ENCODE results near the gene ZNF879.
A peak's percentile ranks its signal among the peaks of the same experiment; 100 is the strongest.

Gene ZNF879

GRCh38 chr5:179055841-179056240, 32.2 kb downstream of the ZNF879 start:
- H3K4me3 ChIP-seq (ENCODE audit: low read depth, low read length): no peak overlapping the region
- TF ChIP-seq CTCF (IDR thresholded peaks at IDR 0.05; ENCODE audit: low read depth, low read length): no peak

GRCh38 chr5:179060116-179061008, 36.8 kb downstream of the ZNF879 start, which contains the start of gene ZNF354C:
ZNF354C (plus strand) TSS chr5:179060373; CDS start chr5:179062069, 1,696 bp downstream.
- no peak for TF ChIP-seq CTCF (IDR thresholded peaks at IDR 0.05; ENCODE audit: low read depth, low read length)
- H3K4me3 ChIP-seq (ENCODE audit: low read depth, low read length): peak within 1 kb of the TSS; percentile 84

GRCh38 chr5:179061025-179061424, 37.4 kb downstream of the ZNF879 start:
- peak overlapping the region; percentile 84 for H3K4me3 ChIP-seq (ENCODE audit: low read depth, low read length)
- no peak for TF ChIP-seq CTCF (IDR thresholded peaks at IDR 0.05; ENCODE audit: low read depth, low read length)

DNA sequence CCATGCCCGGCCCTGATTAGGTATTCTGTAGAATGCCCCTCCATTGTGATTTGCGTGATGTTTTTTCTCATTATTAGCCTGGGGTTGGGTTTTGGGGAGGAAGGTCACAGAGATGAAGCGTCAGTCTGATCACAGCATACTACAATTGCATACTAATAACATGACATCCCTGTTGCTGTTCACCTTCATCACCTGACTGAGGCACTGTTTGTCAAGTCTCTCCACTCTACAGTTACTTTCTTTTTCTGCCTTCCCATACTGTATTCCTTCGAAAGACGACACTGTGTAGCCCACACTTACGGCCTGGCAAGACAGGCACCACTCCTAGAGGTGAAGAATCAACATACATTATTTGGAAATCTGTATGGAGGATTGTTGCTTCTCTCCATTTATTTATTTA, 42.1 kb downstream of the ZNF879 start:
- TF ChIP-seq CTCF (IDR thresholded peaks at IDR 0.05; ENCODE audit: low read depth, low read length): no peak

DNA sequence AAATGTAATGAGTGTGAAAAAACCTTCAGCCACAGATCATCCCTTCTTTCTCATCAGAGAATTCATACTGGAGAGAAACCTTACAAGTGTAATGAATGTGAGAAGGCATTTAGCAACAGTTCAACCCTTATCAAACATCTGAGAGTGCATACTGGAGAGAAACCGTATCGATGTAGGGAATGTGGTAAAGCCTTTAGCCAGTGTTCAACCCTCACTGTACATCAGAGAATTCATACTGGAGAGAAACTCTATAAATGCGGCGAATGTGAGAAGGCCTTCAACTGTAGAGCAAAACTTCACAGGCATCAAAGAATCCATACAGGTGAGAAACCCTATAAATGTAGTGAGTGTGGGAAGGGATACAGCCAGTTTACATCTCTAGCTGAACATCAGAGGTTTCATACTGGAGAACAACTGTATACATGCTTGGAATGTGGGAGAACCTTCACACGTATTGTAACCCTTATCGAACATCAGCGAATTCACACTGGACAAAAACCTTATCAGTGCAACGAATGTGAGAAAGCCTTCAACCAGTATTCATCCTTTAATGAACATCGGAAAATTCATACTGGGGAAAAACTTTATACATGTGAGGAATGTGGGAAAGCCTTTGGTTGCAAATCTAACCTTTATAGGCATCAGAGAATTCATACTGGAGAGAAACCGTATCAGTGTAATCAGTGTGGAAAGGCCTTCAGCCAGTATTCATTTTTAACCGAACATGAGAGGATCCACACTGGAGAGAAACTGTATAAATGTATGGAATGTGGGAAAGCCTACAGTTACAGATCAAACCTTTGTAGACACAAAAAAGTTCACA, 55.8 kb downstream of the ZNF879 start:
- no peak overlapping the region for H3K4me3 ChIP-seq (ENCODE audit: low read depth, low read length)
- no peak for TF ChIP-seq CTCF (IDR thresholded peaks at IDR 0.05; ENCODE audit: low read depth, low read length)

More for the DNA sequence above, 42.1 kb downstream of the ZNF879 start:
- no peak overlapping the region for H3K4me3 ChIP-seq (ENCODE audit: low read depth, low read length)

DNA sequence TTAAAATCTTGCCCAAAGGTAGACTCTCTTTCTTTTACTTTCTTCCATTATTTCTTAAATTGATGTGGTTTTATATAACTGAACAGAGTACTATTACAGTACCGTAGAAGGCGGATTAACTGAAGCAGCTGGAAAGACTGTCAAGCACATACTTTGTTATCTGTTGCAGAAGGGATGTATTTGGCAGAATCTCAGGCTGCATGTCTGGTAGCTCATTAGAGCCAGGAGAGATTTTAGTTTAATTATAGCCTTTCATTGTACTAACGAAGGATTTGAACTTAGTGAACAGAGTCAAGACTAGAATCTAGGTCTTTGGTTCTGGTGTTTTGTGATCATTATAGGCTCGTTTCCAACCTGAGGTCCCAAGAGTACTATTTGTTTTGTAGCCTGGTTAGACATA, 57.1 kb downstream of the ZNF879 start:
- no peak overlapping the region for H3K4me3 ChIP-seq (ENCODE audit: low read depth, low read length)
- TF ChIP-seq CTCF (IDR thresholded peaks at IDR 0.05; ENCODE audit: low read depth, low read length): no peak
